CD4-positive, alpha-beta T cell treated with Interferon alpha-2 for 1 hour (primary cell): ENCODE data around the gene CYP51A1.
"Not testable (repeated sequence)": the region's sequence is repeated elsewhere in the genome, so short reads cannot be mapped to it uniquely, and the experiment has no call there.

Experiments
- DNase-seq, 2 donors: peaks; one replicate each; pipeline ENCODE4 v3.0.0-alpha.2; 2020 to 2022

CYP51A1 gene

DNA sequence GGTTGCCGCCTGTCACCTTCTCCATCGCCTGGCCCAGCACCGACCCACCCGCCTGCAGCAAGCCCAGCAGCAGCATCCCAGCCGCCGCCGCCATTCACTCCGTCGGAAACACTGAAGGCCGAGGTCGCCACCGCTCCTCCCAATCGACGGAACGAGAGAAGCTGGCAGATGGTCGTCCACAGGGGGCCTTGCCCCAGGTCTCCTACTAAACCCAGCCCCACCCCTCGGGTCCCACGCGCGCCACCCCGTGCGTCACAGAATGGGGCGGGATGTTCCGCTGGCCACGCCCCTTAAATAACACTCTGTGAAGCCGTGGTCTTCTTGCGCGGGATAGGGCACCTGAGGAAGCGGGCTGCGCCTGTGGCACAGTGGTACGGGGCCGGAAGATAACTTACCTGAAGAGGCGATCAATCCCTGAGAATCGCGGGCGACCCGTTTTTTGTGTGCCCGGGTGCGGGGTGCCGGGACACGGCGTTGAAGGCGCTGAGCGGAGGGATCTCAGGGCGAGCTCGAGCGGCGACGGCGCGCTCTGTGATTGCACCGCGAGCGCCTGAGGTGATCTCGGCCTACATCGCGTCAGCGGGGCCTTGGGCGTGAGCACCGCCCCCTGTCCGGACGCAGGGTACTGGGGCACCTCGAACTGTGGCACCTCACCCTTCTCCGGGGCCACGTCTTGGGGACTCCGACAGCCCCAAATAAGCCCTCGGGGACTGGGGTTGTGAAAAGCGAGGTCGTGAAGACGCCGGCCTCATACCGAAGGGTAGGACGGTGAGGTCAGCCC is at the start of gene CYP51A1:
TSS of gene CYP51A1 (minus strand) at position 207 of the 781 bp plus-strand sequence. CDS start at position 94, 113 bp downstream.
- peak; percentile 90 to 95 for DNase-seq

DNA sequence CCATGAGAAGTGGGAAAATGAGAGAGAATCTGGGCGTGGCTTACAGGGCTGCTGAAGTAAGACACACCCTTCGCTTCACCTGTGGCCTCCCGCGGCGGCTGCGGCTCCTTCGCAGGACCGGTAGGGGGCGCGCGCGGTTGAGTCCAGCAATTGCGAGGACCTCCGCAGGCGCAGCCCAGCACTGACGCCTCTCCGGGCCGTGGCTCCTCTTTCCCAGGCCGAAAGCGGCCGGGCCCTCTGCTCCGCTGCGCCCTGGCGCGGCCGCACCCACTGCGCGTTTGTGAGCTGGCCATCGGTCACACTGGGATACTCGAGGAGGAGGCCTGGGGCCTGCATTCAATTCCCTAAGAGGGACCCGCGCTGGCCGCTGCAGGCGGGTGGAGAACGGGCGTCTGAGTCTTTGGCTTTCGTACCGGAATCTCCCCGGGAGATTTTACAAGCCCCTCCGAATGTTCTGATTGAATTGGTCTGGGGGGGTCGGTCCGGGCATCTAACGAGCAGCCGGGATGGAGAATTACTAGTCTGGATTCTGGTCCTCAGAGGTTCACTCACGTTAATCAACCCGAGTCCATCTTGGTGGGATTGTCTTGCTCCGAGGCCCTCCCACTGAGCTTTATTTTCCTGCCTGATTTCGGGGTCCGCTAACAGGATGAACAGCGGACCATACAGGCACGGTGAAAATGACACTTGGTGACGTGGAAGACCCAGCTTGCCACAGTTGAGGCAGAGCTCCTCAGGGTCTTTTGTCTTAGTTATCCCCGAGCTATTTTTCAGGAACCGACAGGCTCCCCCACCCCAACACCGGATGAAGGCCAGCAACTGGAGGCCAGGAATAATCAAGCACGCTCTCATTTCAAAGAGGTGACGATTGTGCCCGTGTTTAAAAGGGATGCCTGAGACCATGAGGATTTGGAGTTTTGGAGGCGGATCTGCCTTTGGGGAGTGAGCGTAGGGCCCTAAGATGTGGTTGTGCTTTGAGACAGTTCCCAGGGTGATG is 44.9 kb upstream of the CYP51A1 start, which contains the start of gene LRRD1:
TSS of gene LRRD1 (minus strand) at position 215 of the 997 bp plus-strand sequence. CDS start 13,940 bp downstream, outside the sequence.
- peak; percentile 86 to 91 for DNase-seq

- DNase-seq = no peak
Observed at GRCh38 chr7:92177362-92177761, 43.1 kb upstream of the CYP51A1 start.

DNA sequence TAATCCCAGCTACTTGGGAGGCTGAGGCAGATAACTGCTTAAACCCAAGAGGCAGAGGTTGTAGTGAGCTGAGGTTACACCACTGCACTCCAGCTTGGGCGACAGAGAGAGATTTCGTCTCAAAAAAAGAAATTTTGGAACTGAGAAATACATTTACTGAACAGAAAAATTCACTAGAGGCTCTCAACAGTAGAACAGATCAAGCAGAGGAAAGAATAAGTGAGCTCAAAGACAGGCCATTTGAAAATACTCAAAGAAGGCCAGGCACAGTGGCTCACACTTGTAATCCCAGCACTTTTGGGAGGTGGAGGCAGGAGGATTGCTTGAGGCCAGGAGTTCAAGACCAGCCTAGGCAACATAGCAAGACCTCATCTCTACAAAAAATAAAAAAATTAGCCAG is 35.3 kb upstream of the CYP51A1 start:
- DNase-seq = not testable (repeated sequence)

GRCh38 chr7:92161271-92161670 is 27.0 kb upstream of the CYP51A1 start:
- no peak for DNase-seq

DNA sequence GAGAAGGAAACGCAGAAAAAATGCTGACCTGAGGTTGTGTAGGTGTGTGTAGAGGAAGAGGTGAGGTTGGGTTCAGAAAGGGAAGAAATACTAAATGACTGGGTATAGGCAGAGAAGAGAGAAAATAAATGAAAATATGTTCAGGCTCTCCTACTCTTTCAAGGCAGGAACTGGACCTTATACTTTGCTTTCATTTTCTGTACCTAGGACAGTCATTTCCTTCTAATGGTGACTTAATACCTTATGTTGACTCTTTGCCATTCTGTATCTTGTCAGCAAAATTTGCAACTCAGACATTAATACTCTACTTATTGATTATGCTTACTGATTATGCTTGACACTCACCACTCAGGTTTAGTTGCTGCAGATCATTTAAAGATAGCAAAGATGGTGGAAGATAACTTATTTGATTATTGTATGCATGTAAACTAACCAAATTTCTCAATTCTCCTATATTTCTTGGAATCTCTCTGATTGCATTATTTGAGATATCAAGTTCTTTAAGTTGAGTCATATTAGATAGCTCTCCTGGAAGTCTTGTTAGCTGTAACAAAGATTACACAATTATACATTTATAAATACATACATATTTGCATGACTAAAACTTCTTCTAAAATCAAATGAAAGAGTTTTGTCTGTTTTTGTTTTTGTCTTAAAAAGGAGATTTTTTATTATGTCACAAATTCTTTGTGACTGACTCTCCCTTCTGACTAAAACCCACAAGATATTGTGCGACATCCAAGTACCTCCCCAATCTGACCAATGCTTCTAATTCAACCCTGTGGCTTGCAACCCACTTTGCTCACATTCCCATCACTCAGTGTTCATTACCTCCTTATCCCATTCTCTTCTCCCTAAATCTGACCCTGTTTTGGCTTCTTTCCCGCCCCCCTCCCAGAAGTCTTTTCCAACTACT is 24.6 kb upstream of the CYP51A1 start:
- DNase-seq = no peak

- no peak for DNase-seq
Observed at GRCh38 chr7:92156990-92157389, 22.7 kb upstream of the CYP51A1 start.

GRCh38 chr7:92155108-92155739 is 20.9 kb upstream of the CYP51A1 start:
- no peak for DNase-seq

DNA sequence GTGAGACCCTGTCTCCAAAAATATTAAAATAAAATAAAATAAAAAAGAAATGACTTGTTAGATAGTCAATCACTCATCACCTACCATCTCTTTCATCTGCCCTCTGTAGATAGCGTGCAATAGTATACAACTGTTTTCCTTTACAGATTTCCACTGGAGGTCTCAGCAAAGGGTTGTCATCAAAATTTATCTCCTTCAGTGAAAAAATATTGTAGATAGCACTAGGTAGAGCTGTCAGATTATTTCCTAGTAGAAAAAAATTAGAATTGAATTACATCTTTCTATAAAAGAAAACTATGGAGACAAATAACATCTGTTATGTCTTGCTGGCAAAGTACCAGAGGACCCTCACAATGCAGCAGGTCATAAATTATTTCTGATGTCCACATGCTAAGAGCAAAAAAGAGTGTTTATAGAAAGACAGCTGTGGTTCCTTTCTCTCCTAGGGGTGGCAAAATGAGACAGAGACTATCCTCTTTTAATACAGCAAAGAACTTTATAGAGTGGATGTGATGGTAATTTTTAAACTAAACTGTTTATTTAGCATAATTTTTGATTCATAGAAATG is 16.3 kb upstream of the CYP51A1 start:
- DNase-seq = no peak

GRCh38 chr7:92149736-92150239 is 15.5 kb upstream of the CYP51A1 start:
- DNase-seq = no peak

- DNase-seq = not testable (repeated sequence)
Observed at GRCh38 chr7:92143192-92143880, 9.1 kb upstream of the CYP51A1 start.

GRCh38 chr7:92142791-92143190 is 8.5 kb upstream of the CYP51A1 start:
- not testable (repeated sequence) for DNase-seq

- no peak for DNase-seq
Observed at GRCh38 chr7:92141161-92141560, 6.9 kb upstream of the CYP51A1 start.

- DNase-seq = no peak
Observed at GRCh38 chr7:92137557-92137956, 3.3 kb upstream of the CYP51A1 start.

GRCh38 chr7:92135052-92135889 is 994 bp upstream of the CYP51A1 start:
- DNase-seq = no peak

GRCh38 chr7:92133737-92134270 is 473 bp downstream of the CYP51A1 start:
- peak; percentile 62 to 76 for DNase-seq

GRCh38 chr7:92133133-92133736 is 1.0 kb downstream of the CYP51A1 start:
- DNase-seq = no peak

DNA sequence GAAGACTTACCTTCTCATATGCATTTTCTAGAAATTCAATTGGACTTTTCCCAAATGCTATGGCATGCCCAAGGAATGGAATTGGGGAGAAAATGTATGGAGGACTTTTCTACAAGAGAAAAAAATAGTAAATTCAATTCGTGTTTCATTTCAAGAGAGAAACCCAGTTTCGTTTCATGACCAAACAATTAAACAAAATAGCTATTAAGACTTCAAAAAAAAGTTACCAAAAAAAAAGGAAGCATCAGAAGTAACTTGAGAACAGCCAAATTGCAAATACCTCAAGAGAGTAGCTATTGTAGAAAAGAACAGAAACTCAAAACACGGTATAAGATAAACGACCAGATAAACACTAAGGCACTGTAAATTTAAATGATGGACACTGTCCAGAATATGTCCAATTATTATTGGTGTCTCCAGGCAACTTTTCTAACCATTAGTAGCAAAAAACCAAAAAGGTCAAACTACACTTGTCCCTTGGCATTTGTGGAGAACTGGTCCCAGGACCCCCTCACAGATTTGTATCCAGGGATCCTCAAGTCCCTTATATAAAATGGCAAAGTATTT is 2.4 kb downstream of the CYP51A1 start:
- DNase-seq = no peak

DNA sequence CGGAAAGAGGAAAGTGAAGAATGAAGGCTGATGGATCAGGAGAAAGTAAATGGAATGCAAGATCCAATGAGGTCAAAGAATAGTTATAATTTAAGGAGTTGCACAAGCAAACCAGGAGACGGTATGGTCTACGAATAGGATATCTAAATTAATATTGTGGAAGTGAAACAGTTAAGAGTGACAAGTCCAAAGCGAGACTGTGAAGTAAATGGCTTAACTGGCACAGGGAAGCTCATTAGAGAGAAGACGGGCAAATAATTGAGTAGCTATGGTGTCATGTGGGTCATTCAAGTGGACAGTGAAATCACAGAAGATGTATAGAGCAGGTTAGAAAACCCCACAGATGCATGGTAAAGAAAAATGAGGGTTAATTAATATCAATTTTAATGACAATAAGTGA is 3.2 kb downstream of the CYP51A1 start:
- no peak for DNase-seq
